Gastroesophageal sphincter (tissue), 3 donors: ENCODE data around the gene DACT3.

ENCODE experiments used
- CTCF ChIP-seq, 4 experiments: fragments of 200-600 bp in 2 of 4; fragments of 450-650 bp in 2 of 4; sonication (generic) in 1 of 4; IDR thresholded peaks; one replicate each; pipeline ENCODE4 v1.5.1; 2017 to 2019; ENCODE audit warnings: antibody characterized with exemption in 4 of 4, mild to moderate bottlenecking in 2 of 4, moderate library complexity in 2 of 4
- EP300 ChIP-seq: sonication (generic); formaldehyde crosslinking; IDR thresholded peaks from one replicate; pipeline ENCODE4 v1.6.1; 2017; ENCODE audit warnings: antibody characterized with exemption, mild to moderate bottlenecking
- POLR2A ChIP-seq, 2 donors: fragments of 450-650 bp; IDR thresholded peaks; one replicate each; pipeline ENCODE4 v1.6.1; 2017; ENCODE audit warnings: antibody characterized with exemption in 2 of 2, mild to moderate bottlenecking in 2 of 2, moderate library complexity in 1 of 2
- POLR2AphosphoS5 ChIP-seq: sonication (generic); formaldehyde crosslinking; IDR thresholded peaks from one replicate; pipeline ENCODE4 v1.6.1; 2017; ENCODE audit warnings: antibody characterized with exemption

GRCh38 chr19:46696052-46696451, 35.1 kb upstream of the DACT3 start:
- no peak for TF ChIP-seq CTCF (IDR thresholded peaks at IDR 0.05)
- TF ChIP-seq POLR2AphosphoS5: no peak
- TF ChIP-seq POLR2A (IDR thresholded peaks at IDR 0.05): no peak
- no peak for TF ChIP-seq EP300
